ENCODE results near the gene PCDHGA9.
A peak's percentile ranks its signal among the peaks of the same experiment; 100 is the strongest.
"Not testable (repeated sequence)": the region's sequence is repeated elsewhere in the genome, so short reads cannot be mapped to it uniquely, and the experiment has no call there.

Gene PCDHGA9

GRCh38 chr5:141414548-141415274 lies 12.1 kb downstream of the PCDHGA9 start:
- DNase-seq, result not testable (repeated sequence)

- not testable (repeated sequence) for DNase-seq
Measured at GRCh38 chr5:141415275-141415618, 12.7 kb downstream of the PCDHGA9 start.

GRCh38 chr5:141417494-141418172 lies 15.1 kb downstream of the PCDHGA9 start, which contains the start of gene PCDHGB7:
TSS of gene PCDHGB7 (plus strand) at chr5:141417677. CDS start at chr5:141417860, 183 bp downstream.
- DNase-seq, result peak; percentile 19

- DNase-seq, result no peak
Measured at GRCh38 chr5:141419074-141419880, 16.7 kb downstream of the PCDHGA9 start.

GRCh38 chr5:141420855-141421488 lies 18.4 kb downstream of the PCDHGA9 start, which contains the start of gene PCDHGA11:
TSS of gene PCDHGA11 (plus strand) at chr5:141421051. CDS start at chr5:141421228, 177 bp downstream.
- no peak for DNase-seq

GRCh38 chr5:141421489-141421855 lies 18.9 kb downstream of the PCDHGA9 start:
- DNase-seq, result no peak

GRCh38 chr5:141422742-141423291 lies 20.2 kb downstream of the PCDHGA9 start:
- no peak for DNase-seq

GRCh38 chr5:141427783-141428426 lies 25.3 kb downstream of the PCDHGA9 start:
- no peak for DNase-seq

GRCh38 chr5:141430332-141431113 lies 27.9 kb downstream of the PCDHGA9 start, which contains the start of gene PCDHGA12:
TSS of gene PCDHGA12 (plus strand) at chr5:141430507. CDS start at chr5:141430760, 253 bp downstream.
- no peak for DNase-seq

- no peak for DNase-seq
Measured at GRCh38 chr5:141431286-141431685, 28.7 kb downstream of the PCDHGA9 start.

- not testable (repeated sequence) for DNase-seq
Measured at GRCh38 chr5:141432308-141432707, 29.7 kb downstream of the PCDHGA9 start.

- DNase-seq, result not testable (repeated sequence)
Measured at GRCh38 chr5:141432726-141433125, 30.1 kb downstream of the PCDHGA9 start.

GRCh38 chr5:141434006-141434405 lies 31.4 kb downstream of the PCDHGA9 start:
- no peak for DNase-seq

GRCh38 chr5:141437221-141437620 lies 34.6 kb downstream of the PCDHGA9 start:
- no peak for DNase-seq

- no peak for DNase-seq
Measured at GRCh38 chr5:141439411-141440141, 37.0 kb downstream of the PCDHGA9 start.

- DNase-seq, result no peak
Measured at GRCh38 chr5:141440341-141440740, 37.8 kb downstream of the PCDHGA9 start.

- no peak for DNase-seq
Measured at GRCh38 chr5:141441571-141442170, 39.1 kb downstream of the PCDHGA9 start.
